Measurements from ENCODE around the gene MMP3. TPM values are rescaled to one million over a fixed set of nuclear protein-coding genes. Genes with fewer than 3 reads are reported as not detected.

Gene MMP3
- total RNA-seq, 2 experiments from 2014 or later = not detected

- Mint-ChIP-seq H3K4me1 (ENCODE audit: low read depth) (no peaks in the 10 kb centered on the region), H3K4me3 (no peak overlapping the region), H3K27ac (no peak overlapping the region), H3K9me3 (no peaks in the 10 kb centered on the region), H3K27me3 (no peaks in the 10 kb centered on the region), H3K36me3 (ENCODE audit: low read depth) (no peaks in the 10 kb centered on the region)
- TF ChIP-seq CTCF (IDR thresholded peaks at IDR 0.05) = no peak
- intact Hi-C loops (cut with micrococcal nuclease) = no loop called here
- ATAC-seq = no peak
- ChIA-PET CTCF (no interaction called here), POLR2A (no interaction called here)
- DNase-seq = no peak
These were observed 21.3 kb upstream of the MMP3 start for GRCh38 chr11:102864724-102865123.

DNA sequence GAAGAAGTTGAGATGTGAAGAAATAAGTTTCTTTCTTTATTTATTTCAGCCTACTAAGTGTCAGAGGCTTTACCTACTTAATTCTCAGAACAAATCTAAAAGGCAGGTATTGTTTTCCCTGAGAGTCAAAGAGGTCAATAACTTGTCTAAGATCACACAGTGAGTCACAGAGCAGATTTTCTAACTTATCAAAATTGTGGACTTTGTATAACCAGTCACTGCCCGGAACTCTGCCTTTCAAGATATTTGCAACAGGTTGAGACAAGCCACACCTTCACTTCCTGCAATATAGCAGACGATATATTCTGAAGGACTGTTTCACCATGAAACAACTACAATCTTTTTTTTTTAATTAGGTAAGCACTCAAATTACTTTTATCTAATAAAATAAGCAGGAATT is 10.5 kb upstream of the MMP3 start:
- Mint-ChIP-seq H3K4me3 (no peak overlapping the region), H3K36me3 (ENCODE audit: low read depth) (no peaks in the 10 kb centered on the region), H3K27me3 (peaks cover 3% of the 10 kb centered on the region), H3K9me3 (no peaks in the 10 kb centered on the region), H3K27ac (no peak overlapping the region), H3K4me1 (ENCODE audit: low read depth) (no peaks in the 10 kb centered on the region)
- CTCF ChIA-PET = no interaction called here
- no peak for TF ChIP-seq CTCF (IDR thresholded peaks at IDR 0.05)
- intact Hi-C loops (cut with micrococcal nuclease) = no loop called here
- POLR2A ChIA-PET = no interaction called here
- ATAC-seq (no peak), DNase-seq (no peak)

DNA sequence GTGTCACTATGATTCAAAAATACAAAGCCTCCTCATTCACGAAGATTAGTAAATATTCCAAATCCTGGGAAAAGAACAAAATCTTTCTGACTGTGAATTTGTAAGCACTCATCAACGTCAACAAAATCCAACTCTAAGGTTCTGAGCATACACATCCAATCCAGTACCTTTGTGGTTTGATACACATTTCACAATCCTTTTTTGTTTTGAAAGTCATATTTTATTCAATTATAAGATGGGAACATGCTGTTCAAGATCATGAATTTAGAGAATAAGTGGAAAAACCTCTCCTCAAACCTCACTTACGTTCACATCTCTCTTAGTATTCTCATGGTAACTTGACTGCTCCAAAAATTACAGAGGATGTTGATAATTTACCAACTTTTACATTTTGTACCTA is 9.6 kb upstream of the MMP3 start:
- TF ChIP-seq CTCF (IDR thresholded peaks at IDR 0.05) = no peak
- H3K27ac Mint-ChIP-seq = no peak overlapping the region
- CTCF ChIA-PET = no interaction called here
- intact Hi-C loops (cut with micrococcal nuclease) = no loop called here
- DNase-seq = no peak
- ATAC-seq = no peak
- no peaks in the 10 kb centered on the region for H3K36me3 Mint-ChIP-seq (ENCODE audit: low read depth)
- H3K9me3 Mint-ChIP-seq = no peaks in the 10 kb centered on the region
- H3K4me1 Mint-ChIP-seq (ENCODE audit: low read depth) = no peaks in the 10 kb centered on the region
- POLR2A ChIA-PET = no interaction called here
- H3K4me3 Mint-ChIP-seq = no peak overlapping the region
- peaks cover 3% of the 10 kb centered on the region for H3K27me3 Mint-ChIP-seq

DNA sequence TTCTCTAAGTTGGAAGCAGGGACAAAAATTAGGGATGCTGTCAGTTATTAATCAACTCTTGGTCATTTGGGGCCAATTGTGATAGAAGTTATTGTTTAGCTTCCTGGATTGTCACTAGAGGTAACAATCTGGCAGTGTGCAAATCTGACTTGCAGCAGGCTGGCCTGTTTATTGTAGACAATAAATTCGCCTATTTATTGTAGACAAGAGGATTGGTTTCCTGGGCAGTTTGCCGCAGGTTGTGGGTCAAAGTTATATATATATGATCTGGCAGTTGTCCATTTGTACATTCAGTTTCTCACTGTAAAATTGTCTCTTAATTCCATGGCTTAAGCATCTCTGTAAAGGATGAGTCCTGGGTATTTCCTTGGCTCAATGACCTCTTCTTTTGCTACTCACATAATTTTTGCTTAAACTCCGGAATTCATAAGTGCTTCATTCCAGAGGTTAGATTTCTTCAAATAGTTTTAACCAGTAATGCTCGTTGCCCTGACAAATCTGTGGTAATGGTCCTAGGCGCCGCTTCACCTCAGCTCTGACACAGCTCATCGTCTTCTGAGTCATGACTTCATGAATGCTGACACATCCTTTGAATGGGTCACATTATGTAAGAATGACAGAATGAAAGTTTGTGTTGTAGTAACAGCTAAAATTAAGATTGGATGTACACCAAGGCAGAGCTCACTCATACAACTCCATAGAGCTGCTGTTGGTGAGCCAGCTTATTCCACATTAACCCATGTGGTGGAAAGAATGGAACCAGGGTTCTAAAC is 7.8 kb upstream of the MMP3 start:
- ATAC-seq (no peak), DNase-seq (no peak)
- Mint-ChIP-seq H3K27me3 (peaks cover 3% of the 10 kb centered on the region), H3K27ac (no peak overlapping the region), H3K9me3 (no peaks in the 10 kb centered on the region), H3K4me3 (no peak overlapping the region), H3K4me1 (ENCODE audit: low read depth) (no peaks in the 10 kb centered on the region), H3K36me3 (ENCODE audit: low read depth) (no peaks in the 10 kb centered on the region)
- no peak for TF ChIP-seq CTCF (IDR thresholded peaks at IDR 0.05)
- ChIA-PET CTCF (interaction anchor here (0.9 kb wide), 1 partner anchor 20 kb away, joined by 3 read pairs; no protein-coding TSS in a partner anchor), POLR2A (no interaction called here)
- intact Hi-C loops (cut with micrococcal nuclease) = no loop called here

DNA sequence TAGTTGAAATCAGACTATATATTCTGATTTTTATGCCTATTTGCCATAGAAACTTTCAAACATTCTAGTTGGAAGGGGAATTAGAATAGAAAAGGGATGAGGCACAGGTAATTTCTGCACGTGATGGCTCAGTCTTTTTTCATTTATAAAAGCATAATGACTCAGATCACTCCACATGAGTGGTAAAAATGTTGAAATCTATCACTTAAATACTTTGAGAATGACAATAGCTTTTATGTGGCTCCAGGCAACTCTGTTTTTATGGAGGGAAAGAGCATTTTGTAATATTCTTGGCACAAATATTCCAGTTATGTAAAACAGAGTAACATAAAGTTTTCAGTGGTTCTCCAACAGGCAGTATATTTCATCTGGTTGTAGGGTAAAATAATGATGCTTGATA is 5.9 kb upstream of the MMP3 start:
- Mint-ChIP-seq H3K36me3 (ENCODE audit: low read depth) (no peaks in the 10 kb centered on the region), H3K27ac (no peak overlapping the region), H3K27me3 (peaks cover 6% of the 10 kb centered on the region), H3K9me3 (no peaks in the 10 kb centered on the region), H3K4me3 (no peak overlapping the region), H3K4me1 (ENCODE audit: low read depth) (no peaks in the 10 kb centered on the region)
- DNase-seq (no peak), ATAC-seq (no peak)
- intact Hi-C loops (cut with micrococcal nuclease) = no loop called here
- ChIA-PET CTCF (interaction anchor here (1.1 kb wide), 1 partner anchor 92 kb away, joined by 3 read pairs; no protein-coding TSS in a partner anchor), POLR2A (no interaction called here)
- no peak for TF ChIP-seq CTCF (IDR thresholded peaks at IDR 0.05)
